ENCODE data around the gene FAM53A.

FAM53A gene

DNA sequence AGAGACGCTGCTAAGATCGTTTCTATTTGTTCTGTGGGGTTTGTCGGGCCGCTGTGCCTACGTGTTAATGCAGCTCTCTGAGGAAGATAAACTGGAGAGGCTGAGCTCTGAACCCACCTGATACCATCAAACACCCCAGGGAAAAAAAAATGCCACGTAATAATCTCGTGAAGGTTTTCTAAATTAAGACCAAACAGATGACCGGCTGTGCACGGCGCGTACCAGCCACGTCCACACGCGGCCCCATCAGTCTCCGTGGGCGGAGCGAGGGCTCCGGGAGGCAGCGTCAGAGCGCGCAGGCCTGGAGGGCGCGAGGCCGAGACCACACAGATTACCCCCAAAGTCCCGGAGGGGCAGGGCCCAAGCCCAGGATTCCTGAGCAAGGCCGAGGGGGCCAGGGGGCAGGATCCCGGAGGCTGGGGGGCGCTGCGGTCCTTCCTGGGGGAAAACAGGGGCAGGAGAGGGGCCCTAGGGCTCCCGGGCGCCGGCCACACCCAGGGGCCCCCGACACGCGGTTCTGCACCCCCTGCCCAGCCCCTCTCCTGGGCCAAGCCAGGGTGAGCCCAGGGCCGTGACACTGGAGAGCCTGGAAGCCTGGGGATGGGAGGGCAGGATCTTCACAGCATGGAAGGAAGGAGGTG lies 91.9 kb downstream of the FAM53A start:
- DNase-seq (ENCODE audit: low read depth), result no peak

GRCh38 chr4:1591107-1591506 lies 93.0 kb downstream of the FAM53A start:
- no peak for DNase-seq (ENCODE audit: low read depth)

- DNase-seq (ENCODE audit: low read depth), result no peak
Measured at GRCh38 chr4:1590244-1590643, 93.9 kb downstream of the FAM53A start.

Measured in activated gamma-delta T cell treated with anti-CD3 and anti-CD28 coated beads, Interleukin-2, amount 50 U/mL, for 16 hours (primary cell).